ENCODE results near the gene CLCN6. TPM values are rescaled to one million over a fixed set of nuclear protein-coding genes. Genes with fewer than 3 reads are reported as not detected.

Gene CLCN6
- total RNA-seq, 1 donor from 2014 or later = 6.6 TPM

- TF ChIP-seq CTCF (IDR thresholded peaks at IDR 0.05; ENCODE audit: insufficient read depth, low read length, severe bottlenecking) = no peak
- no peaks in the 10 kb centered on the region for H3K27me3 ChIP-seq (ENCODE audit: control insufficient read depth, insufficient read depth, low read length)
- DNase-seq (ENCODE audit: low read depth) (no peak), FAIRE-seq (no peak)
- H3K4me3 ChIP-seq (ENCODE audit: low read depth, low read length) = no peak overlapping the region
- H3K36me3 ChIP-seq (ENCODE audit: control insufficient read depth, insufficient read depth, low read length) = no peaks in the 10 kb centered on the region
These were observed 73.6 kb downstream of the CLCN6 start for GRCh38 chr1:11879311-11880180.

GRCh38 chr1:11880181-11880575, 74.2 kb downstream of the CLCN6 start:
- no peaks in the 10 kb centered on the region for H3K27me3 ChIP-seq (ENCODE audit: control insufficient read depth, insufficient read depth, low read length)
- no peak for FAIRE-seq

GRCh38 chr1:11880911-11881748, 75.1 kb downstream of the CLCN6 start:
- TF ChIP-seq CTCF (IDR thresholded peaks at IDR 0.05; ENCODE audit: insufficient read depth, low read length, severe bottlenecking) = no peak
- Histone ChIP-seq H3K27me3 (ENCODE audit: control insufficient read depth, insufficient read depth, low read length) (no peaks in the 10 kb centered on the region), H3K36me3 (ENCODE audit: control insufficient read depth, insufficient read depth, low read length) (no peaks in the 10 kb centered on the region), H3K4me3 (ENCODE audit: low read depth, low read length) (no peak overlapping the region)
- FAIRE-seq = no peak
- DNase-seq (ENCODE audit: low read depth) = no peak

More at GRCh38 chr1:11880181-11880575, 74.2 kb downstream of the CLCN6 start:
- DNase-seq (ENCODE audit: low read depth) = no peak
- no peak overlapping the region for H3K4me3 ChIP-seq (ENCODE audit: low read depth, low read length)
- no peaks in the 10 kb centered on the region for H3K36me3 ChIP-seq (ENCODE audit: control insufficient read depth, insufficient read depth, low read length)
- TF ChIP-seq CTCF (IDR thresholded peaks at IDR 0.05; ENCODE audit: insufficient read depth, low read length, severe bottlenecking) = no peak

GRCh38 chr1:11881749-11882441, 75.9 kb downstream of the CLCN6 start:
- Histone ChIP-seq H3K27me3 (ENCODE audit: control insufficient read depth, insufficient read depth, low read length) (no peaks in the 10 kb centered on the region), H3K4me3 (ENCODE audit: low read depth, low read length) (no peak overlapping the region), H3K36me3 (ENCODE audit: control insufficient read depth, insufficient read depth, low read length) (no peaks in the 10 kb centered on the region)
- no peak for DNase-seq (ENCODE audit: low read depth)
- no peak for FAIRE-seq
- no peak for TF ChIP-seq CTCF (IDR thresholded peaks at IDR 0.05; ENCODE audit: insufficient read depth, low read length, severe bottlenecking)

- DNase-seq (ENCODE audit: low read depth) (peak; percentile 21), FAIRE-seq (no peak)
- H3K27me3 ChIP-seq (ENCODE audit: control insufficient read depth, insufficient read depth, low read length) = no peaks in the 10 kb centered on the region
- TF ChIP-seq CTCF (IDR thresholded peaks at IDR 0.05; ENCODE audit: insufficient read depth, low read length, severe bottlenecking) = no peak
- H3K4me3 ChIP-seq (ENCODE audit: low read depth, low read length) = no peak overlapping the region
- H3K36me3 ChIP-seq (ENCODE audit: control insufficient read depth, insufficient read depth, low read length) = no peaks in the 10 kb centered on the region
These were observed 77.0 kb downstream of the CLCN6 start for GRCh38 chr1:11882814-11883538.

Measured in bronchial epithelial cell (primary cell).